ENCODE results near the gene KCNN2.

Gene KCNN2

DNA sequence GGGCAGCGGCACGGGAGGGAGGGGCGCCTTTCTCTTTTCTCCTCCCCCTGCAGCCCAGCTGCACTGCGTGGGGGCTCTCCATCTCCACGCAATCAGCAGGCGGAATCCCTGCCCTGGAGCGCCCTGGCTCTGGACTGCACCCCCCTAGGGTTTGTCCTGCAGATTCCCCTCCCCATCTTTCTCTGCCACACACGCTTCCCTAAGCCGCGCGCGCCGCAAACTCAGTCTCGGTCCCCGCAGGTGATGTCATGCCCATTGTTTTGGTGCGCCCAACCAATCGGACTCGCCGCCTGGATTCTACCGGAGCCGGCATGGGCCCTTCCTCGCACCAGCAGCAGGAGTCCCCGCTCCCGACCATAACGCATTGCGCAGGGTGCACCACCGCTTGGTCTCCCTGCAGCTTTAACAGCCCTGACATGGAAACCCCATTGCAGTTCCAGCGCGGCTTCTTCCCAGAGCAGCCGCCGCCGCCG, at the start of gene KCNN2:
Gene KCNN2, plus strand, starts transcription at position 347 of the 473 bp plus-strand sequence. Its CDS starts 70 bp downstream, at position 417.
- in situ Hi-C loops (cut with HindIII; ENCODE audit: low sequenced_read_pairs): no loop called here

DNA sequence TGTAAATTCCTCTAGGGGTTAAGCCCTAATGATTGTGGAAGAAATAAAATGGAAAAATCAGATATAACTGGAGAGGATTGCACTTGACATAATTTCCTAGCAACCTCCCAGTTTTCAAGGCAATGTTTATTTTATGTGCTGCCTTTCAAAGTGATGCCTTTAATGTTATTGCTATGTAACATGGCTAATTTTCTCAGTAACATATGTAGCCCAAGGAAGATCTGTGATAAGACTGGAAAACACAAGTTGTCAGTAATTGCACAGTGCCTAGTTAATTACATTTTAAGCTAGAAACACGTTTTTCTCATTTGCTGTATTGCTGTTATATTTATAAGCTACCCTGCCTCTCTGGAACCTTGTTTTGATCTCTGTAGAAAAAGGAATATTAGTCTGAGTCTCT, 49.2 kb upstream of the KCNN2 start:
- in situ Hi-C loops (cut with HindIII; ENCODE audit: low sequenced_read_pairs): no loop called here

DNA sequence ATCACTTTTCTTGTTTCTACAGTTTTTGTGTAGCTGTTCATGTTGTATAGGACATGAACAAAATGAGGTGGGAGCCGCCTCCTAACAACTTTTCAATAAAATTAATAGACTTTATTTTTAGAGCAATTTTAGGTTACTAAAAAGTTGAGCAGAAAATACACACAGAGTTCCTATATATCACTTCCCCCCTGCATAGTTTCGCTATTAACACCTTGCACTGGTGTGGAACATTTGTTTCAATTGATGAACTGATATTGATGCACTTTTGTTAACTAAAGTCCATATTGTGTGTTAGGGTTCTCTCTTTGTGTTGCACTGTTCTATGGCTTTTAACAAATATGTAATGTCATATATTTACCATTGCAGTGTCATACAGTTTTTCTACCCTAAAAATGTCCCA, 47.8 kb upstream of the KCNN2 start:
- in situ Hi-C loops (cut with HindIII; ENCODE audit: low sequenced_read_pairs): no loop called here

DNA sequence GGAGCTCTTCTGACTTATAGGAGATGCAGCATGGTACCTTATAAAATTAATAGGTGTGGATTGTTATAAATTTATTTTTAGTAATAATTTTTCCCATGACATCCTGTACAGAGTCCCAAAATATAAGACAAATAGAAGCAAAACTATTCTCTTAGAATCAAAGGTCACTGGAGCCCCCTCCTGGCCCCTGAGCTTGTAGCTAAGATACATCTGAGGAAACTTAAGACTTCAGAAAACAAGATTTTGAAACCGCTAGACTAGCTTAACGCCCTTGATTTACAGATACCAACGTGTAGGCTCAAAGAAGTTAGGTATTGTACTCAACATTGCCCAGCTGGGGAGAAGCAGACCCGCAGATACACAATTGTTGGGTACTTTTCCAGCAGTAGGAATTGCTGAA, 45.7 kb upstream of the KCNN2 start:
- in situ Hi-C loops (cut with HindIII; ENCODE audit: low sequenced_read_pairs): no loop called here

DNA sequence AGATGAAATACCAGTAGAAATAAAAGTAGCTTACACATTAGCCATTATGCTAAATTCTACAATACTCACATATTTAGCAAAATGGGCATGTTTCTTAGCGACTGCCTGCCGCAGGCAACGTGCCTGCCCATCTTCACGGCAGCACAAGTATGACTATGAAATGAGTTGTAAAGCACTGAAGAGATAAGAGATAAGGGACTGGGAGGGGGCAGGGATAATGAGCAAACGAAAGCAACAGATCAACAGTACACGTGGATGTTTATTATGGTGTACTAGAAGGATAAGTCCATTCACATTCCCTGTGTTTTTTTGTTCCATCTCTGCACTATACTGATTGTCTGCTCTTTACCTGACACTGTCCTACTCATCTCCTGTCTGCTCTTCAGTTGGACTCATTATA, 44.1 kb upstream of the KCNN2 start:
- in situ Hi-C loops (cut with HindIII; ENCODE audit: low sequenced_read_pairs): no loop called here

DNA sequence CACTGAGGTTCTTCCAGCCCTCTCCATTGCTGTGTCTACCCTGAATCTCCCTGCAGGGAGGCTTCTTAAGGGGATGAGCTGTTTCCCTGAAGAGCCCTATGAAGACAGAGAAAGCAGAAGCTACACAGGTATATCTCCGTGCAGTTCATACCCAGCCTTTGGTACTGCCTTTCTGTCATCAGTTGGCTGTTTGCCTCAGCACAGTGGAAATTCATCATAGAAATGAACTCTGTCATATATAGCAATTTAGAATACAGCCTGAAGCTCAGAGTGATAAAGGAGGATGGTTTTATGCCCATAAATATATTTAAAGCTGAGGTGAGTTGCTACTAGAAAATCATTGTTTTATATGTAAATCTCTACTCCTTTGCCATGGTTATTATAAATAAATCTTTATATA, 42.6 kb upstream of the KCNN2 start:
- in situ Hi-C loops (cut with HindIII; ENCODE audit: low sequenced_read_pairs): no loop called here

DNA sequence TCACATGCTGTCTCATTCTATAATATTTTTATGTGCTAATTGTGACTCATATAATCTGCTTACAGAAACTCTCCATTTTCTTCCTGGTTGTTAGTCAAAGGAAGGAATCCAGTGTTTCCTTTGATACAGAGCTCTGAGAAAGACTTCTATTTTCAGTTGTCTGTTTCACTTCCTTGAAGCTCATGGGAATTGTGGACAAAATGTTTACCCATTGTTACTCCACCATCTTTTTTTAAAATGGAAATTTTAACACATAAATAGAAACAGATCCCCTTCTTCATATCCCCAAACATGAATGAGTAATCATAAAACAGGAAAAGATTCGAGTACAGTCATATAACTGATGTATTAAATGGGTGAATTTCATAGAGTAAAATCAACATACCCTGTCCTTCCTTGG, 42.0 kb upstream of the KCNN2 start:
- in situ Hi-C loops (cut with HindIII; ENCODE audit: low sequenced_read_pairs): no loop called here

DNA sequence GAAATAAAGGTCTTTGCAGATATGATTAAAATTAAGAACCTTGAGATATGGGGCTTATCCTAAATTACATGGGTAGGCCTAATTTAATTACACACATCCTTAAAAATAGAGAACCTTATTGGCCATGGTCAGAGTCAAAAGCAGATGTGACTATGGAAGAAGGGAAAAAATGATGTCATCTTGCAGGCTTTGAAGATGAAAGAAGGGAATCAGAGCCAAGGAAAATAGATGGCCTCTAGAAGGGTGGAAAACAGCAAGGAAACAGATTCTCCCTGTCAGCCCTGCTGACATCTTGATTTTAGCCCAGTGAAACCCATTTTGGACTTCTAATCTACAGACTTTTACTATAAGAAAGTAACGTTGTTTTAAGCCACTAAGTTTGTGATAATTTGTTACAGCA, 37.6 kb upstream of the KCNN2 start:
- in situ Hi-C loops (cut with HindIII; ENCODE audit: low sequenced_read_pairs): no loop called here

DNA sequence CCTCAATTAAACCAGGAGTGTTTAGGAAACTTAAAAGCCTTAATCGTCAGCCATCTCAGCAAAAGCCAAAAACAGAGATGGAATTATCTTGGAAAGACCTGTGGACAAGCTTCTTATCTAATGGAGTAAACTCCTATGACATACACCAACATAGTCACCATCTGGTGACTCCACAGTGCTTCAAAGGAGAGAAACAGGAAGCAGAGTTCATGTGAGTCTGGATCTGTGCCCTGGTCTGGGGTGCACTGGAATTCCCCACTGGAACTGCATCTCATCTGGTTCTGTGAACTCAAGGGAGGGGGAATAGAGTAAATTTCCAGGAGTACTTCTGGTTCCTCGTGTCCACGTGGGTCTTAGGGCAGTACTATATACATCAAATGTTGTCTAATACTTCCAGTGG, 36.3 kb upstream of the KCNN2 start:
- in situ Hi-C loops (cut with HindIII; ENCODE audit: low sequenced_read_pairs): no loop called here

DNA sequence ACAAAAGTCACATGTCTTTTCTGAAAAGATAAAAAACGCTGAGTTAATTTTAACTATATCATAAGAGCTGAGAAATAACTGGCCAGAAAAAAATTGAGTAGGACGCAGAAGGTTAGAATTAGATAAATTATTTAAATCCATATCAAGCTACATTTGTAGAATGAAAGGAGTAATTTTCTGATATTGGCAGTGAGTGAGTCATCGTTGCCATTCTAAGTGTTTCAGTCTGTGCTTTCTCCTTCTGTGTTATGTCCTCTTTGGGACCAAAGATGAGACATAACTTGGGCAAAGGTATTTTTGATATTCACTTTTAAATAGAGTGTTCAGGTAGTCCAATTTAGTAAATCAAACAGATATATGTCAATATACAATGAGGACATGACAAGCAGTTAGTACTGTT, 34.4 kb upstream of the KCNN2 start:
- in situ Hi-C loops (cut with HindIII; ENCODE audit: low sequenced_read_pairs): no loop called here

DNA sequence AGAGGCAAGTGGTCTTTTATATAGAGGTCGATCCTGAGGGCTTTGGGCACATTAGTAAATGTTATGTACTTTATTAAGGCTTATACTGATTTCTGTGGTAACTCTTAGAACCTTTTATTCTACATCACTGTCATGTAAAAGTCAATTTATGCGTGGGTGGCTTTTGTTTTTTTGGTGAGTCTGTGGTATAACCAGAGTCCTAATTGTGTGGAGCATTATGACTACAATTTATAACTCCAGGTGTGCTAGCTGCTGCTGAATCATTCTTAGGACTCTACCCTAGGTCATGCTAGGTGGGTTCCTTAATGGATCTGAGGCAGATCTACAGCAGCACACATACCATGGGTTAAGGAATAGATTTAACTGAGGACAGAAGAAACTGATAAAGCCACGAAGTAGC, 33.9 kb upstream of the KCNN2 start:
- in situ Hi-C loops (cut with HindIII; ENCODE audit: low sequenced_read_pairs): no loop called here

DNA sequence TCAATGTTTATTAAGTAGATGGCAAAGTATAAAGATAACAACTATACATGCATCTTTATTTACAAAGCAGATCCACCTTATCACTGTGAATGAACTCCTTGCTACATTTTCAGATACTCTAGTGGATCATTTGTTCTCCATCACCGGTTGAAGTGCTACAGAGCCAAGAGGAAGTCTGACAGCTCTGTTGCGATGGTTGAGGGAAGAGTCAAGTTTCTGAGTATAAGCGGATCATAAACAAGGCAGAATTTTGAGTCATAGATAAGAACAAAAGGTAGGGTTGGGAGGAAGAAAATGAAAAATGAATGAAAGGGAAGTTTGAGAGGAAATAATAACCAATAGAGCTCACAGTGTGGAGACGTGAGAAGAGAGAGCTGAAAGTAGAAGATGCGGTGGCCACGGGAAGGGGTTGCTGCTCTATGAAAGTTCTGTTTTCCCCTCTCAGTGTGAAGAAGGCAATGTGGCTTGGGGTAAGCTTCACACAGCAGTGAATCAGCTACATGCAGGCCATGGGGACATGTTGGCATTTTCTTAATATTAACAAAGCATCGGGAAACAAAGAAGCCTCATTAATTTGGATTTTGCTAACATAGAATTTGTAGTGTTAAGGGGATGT, 30.8 kb upstream of the KCNN2 start:
- in situ Hi-C loops (cut with HindIII; ENCODE audit: low sequenced_read_pairs): no loop called here

DNA sequence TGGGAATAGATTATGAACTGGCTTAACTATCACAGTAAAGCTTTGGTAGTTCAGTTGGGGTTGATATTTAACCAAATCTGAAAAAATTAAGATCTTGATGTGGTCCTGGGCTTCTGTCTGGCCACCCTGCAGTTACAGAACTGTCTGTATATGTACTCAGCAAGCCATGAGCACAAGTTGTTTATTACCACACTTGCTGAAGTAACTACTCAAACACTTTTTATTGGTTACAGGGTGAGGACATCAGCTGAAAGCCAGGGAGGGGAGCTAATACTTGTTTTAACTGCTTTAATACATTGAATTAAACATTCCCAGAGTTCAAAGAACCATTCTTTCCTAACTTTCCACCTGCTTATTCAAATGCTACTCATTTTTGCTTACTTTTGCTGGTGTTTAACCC, 29.4 kb upstream of the KCNN2 start:
- in situ Hi-C loops (cut with HindIII; ENCODE audit: low sequenced_read_pairs): no loop called here

DNA sequence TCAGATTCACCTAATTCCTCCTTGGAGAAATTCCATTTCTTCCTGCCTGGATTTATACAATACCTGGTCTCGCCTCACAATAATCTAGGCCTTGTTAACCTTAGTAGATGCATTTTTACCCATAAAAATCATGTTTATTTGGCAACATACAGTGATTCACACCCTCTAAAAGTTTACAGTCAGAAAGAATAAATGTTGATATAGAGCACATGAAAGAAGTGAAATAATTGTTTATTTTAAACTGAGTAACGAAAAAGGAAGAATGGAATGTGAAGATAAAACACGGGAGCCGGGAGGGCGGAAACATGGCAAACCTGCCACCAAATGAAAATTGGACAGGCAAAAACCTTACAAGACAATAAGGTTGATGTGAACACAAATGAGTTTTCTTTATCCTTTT, 28.9 kb upstream of the KCNN2 start:
- in situ Hi-C loops (cut with HindIII; ENCODE audit: low sequenced_read_pairs): no loop called here

DNA sequence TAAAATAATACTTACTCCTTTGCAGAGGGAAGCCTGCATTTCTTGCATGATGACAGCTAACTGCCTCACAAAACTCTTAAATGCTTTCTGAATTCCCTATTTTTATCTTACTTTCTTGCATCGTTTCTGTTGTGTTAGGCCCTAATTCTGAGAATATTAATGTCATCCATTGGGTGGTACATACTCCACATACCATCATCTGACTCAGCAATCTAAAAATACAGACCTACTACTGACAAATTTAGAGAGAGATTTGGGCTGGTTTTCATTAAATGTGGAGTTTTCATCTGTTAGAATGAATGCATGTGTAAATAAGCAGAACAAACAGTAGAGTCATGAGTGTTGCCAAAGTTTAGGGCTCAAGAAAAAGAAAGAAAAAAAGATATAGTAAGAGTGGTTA, 26.5 kb upstream of the KCNN2 start:
- in situ Hi-C loops (cut with HindIII; ENCODE audit: low sequenced_read_pairs): no loop called here

DNA sequence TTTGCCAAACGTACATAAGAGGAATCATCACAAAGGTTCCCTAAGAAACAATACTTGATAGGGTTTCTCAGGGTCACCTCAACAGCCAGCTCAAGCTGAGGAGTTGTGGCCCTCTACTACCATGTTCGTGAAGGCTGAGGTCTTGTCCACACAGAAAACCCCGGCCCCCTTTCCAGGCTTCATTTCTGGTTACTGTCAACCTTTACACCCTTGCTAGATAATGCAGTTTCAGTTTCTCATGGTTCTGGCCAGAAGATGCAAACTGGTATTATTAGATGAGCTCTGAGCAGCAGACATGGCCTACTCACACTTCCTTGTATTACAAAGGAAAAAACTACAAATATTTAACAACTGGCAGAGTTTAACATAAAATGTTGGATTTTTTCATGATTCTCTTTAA, 22.8 kb upstream of the KCNN2 start:
- in situ Hi-C loops (cut with HindIII; ENCODE audit: low sequenced_read_pairs): no loop called here

DNA sequence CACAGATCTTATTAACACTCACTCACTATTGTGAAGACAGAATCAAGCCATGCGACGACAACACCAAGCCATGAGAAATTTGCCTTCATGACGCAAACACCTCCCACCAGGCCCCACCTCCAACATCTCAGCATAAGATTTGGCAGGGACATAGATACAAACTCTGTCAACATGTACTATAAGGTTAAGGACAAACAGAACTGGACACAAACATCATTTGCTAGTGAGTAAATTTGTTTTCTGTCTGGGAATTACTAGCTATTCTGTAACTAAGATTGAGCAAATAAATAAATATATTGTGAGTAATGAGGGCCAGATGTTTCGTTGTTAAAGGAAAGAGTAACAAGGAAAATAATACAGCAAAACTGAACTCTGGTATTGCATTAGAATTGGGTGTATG, 15.7 kb upstream of the KCNN2 start:
- in situ Hi-C loops (cut with HindIII; ENCODE audit: low sequenced_read_pairs): no loop called here

DNA sequence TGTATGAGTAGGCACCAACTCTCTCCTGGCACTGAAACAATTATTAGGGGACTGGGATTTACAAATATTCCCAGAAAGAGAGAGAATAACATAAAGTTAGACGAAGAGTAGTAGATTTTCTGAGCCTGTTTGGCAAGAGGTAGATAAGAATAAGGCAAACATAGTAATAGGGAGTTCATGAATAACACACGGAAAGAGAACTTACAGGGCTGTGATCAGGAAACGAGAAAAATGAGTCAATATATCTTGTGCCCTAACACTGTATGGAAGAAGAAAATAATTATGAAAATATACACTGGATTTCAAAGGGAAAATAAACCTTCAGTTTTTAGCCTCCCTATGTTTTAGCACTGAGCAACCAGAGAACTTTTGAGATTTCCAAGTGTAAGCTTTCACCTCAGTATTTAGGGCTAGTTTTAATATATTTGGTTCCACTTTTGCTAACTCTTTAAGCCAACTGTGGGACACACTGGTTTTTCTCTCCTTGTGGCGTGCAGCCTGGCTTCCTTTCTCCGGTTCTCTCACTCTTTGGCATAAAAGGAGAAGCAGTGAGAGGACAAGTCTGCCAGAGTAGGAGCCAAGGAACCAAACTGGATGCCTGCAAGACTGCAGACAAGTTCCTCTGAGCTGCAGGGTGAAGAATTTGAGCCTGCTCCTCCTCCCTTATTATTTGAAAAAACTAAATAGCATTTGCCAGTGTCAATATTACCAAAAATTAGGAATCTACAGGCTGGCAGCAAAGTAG, 6.6 kb upstream of the KCNN2 start:
- in situ Hi-C loops (cut with HindIII; ENCODE audit: low sequenced_read_pairs): no loop called here

DNA sequence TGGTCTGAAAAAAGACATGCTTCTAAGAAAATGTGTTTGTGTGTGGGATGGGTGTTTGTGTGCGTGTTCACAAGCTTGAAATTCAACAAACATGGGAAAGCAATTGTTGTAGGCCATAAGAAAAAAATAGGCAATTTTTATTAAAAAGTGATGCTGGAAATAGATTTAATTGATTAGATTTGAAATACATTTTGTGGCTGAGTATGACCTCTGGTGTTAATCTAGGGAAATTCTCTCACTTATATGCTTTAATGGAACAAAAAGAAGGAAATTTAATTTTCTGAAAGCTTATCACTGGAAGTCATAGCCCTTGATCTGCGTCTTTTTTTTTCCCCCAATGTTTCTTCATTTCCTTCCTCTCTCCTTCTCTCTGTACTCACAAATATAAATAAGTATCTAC, 3.5 kb upstream of the KCNN2 start:
- in situ Hi-C loops (cut with HindIII; ENCODE audit: low sequenced_read_pairs): no loop called here

DNA sequence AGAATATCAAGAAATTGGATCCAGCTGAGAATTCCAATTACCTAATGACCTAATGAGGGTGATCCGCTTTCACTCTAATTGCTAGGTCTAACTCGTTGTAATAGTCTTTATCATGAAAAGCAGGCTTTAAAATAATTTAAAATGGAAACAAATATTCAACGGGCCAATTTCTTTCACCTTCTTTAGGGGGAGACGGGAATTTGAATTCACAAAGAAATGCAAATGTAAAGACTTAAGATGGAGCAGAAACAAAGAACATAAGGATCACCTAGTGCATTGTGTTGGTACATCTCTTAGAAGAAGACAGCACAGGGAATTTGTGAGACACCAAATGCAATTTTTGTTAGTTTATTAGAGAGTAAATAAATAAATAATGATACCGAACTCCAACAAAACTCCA, 1.5 kb upstream of the KCNN2 start:
- in situ Hi-C loops (cut with HindIII; ENCODE audit: low sequenced_read_pairs): no loop called here

DNA sequence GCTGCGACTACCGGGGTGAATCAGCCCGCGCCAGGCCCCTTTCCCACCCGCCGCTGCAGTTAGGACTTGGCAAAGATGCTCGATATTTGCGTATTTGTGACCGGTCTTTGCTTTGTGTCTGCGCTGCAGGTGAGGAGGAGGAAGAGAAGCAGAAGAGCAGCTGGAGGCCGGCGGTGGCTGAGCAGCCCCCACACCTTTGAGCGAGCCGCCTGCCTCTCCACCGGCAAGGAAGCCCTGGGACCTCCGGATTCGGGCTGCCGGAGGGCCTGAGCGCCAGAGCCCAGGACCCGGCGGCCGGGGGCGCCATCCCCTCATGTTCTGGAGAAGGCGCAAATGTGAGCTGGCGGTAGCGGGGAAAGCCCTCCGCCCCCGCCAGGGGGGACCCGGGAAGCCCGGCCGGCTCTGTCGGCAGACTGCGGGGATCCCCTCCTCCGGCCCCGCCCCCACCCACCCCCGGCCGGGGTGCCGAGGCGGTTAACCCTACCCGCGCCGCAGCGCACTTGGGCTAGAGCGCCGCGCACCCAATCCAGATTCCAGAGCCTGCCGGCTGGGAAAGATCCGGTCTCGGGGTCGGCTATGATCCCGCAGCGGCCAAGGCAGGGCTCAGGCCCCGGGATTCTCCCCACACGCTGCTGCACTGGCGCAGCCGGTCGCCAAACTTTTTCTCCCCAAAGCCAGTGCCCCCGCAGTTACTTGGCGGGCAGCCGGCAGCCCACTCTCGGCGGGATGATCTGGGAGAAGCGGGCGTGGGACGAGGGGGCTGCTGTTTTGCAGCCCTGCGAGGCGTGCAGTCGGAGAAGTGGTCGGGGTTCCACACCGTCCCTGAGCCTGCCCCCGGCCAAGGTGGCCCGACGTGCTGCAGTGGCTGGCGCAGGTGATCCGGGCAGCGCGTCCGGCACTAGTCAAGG, 800 bp upstream of the KCNN2 start:
- in situ Hi-C loops (cut with HindIII; ENCODE audit: low sequenced_read_pairs): no loop called here

Measured in DLD1 (cell line).